ENCODE measurements around the gene TOLLIP.

GRCh38 chr11:1356007-1356435 is 46.6 kb upstream of the TOLLIP start:
- TF ChIP-seq CTCF (IDR thresholded peaks at IDR 0.05) (no peak), POLR2A (IDR thresholded peaks at IDR 0.05) (no peak)

Measured in Peyer's patch (tissue), 4 donors.